ENCODE data around the gene FHIP2A.

DNA sequence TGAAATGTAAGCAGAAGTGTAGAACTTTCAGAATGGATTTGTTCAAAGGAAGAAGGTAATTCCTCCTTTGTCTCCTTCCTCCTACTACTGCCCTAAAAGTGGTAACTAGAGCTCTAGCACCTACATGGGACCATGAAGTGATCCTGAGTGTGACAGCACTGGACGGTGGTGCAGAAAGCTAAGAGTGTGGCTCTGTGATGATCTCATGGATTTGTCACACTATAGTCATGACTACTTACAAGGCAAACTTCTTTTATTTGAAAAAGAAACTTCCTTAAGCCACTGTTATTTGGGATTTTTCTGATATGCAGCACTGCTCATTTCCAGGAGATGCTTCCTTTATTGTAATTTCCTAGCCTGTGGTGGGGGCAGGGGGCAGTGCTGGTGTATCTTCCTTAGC lies 5.8 kb upstream of the FHIP2A start:
- no peak for TF ChIP-seq CTCF (IDR thresholded peaks at IDR 0.05; ENCODE audit: low read length)
- no peak for TF ChIP-seq EZH2 (IDR thresholded peaks at IDR 0.05; ENCODE audit: borderline replicate concordance, low read length)
